Uterus (tissue), 2 donors: Measurements from ENCODE around the gene SMURF1.

Source experiments
- CTCF ChIP-seq, 4 experiments: fragments of 200-600 bp in 2 of 4; fragments of 450-650 bp in 2 of 4; sonication (generic) in 2 of 4; IDR thresholded peaks; one replicate each; pipeline ENCODE4 v1.5.1; 2016 to 2019; ENCODE audit warnings: antibody characterized with exemption in 4 of 4, mild to moderate bottlenecking in 2 of 4, moderate library complexity in 1 of 4
- POLR2A ChIP-seq, 2 donors: fragments of 450-650 bp; IDR thresholded peaks; one replicate each; pipeline ENCODE4 v1.6.1; 2016; ENCODE audit warnings: antibody characterized with exemption in 2 of 2, mild to moderate bottlenecking in 1 of 2, moderate library complexity in 1 of 2

- TF ChIP-seq POLR2A (IDR thresholded peaks at IDR 0.05): no peak
- no peak for TF ChIP-seq CTCF (IDR thresholded peaks at IDR 0.05)
These were observed 116.7 kb downstream of the SMURF1 start for GRCh38 chr7:99027241-99027640.
